DOHH2 (cell line): Measurements from ENCODE around the gene SMYD1.

ENCODE experiments used
- H3F3A ChIP-seq: fragments of 200-600 bp; sonication (generic), shearing (Covaris generic); 2 replicates; pipeline ENCODE4 v1.6.0; 2016; ENCODE audit warnings: antibody characterized with exemption, mild to moderate bottlenecking; ENCODE audit not compliant: control insufficient read depth, insufficient read depth
- H3K27ac ChIP-seq: fragments of 200-600 bp; sonication (generic); 2 replicates; pipeline ENCODE4 v1.5.1; 2014; ENCODE audit warnings: low read depth, mild to moderate bottlenecking, low read length, moderate library complexity
- H3K27me3 ChIP-seq: fragments of 200-600 bp; sonication (generic); 2 replicates; pipeline ENCODE4 v1.6.1; 2014; ENCODE audit warnings: mild to moderate bottlenecking, low read length, mixed read lengths; ENCODE audit not compliant: control insufficient read depth
- H3K36me3 ChIP-seq: fragments of 200-600 bp; sonication (generic); 2 replicates; pipeline ENCODE4 v1.6.1; 2014; ENCODE audit warnings: mild to moderate bottlenecking, low read length, moderate library complexity, mixed read lengths; ENCODE audit not compliant: control insufficient read depth
- H3K4me1 ChIP-seq: fragments of 200-600 bp; sonication (generic); 2 replicates; pipeline ENCODE4 v1.6.1; 2014; ENCODE audit warnings: mild to moderate bottlenecking, low read length, mixed read lengths; ENCODE audit not compliant: control insufficient read depth
- H3K4me2 ChIP-seq: fragments of 200-600 bp; sonication (generic); 2 replicates; pipeline ENCODE4 v1.6.0; 2014; ENCODE audit warnings: mild to moderate bottlenecking, low read length, moderate library complexity
- H3K4me3 ChIP-seq: fragments of 200-600 bp; sonication (generic); 2 replicates; pipeline ENCODE4 v1.5.1; 2014; ENCODE audit warnings: mild to moderate bottlenecking, low read length, mixed read lengths
- H3K79me2 ChIP-seq: fragments of 200-600 bp; sonication (generic); 2 replicates; pipeline ENCODE4 v1.6.1; 2014; ENCODE audit warnings: mild to moderate bottlenecking, low read length, mixed read lengths; ENCODE audit not compliant: control insufficient read depth
- H3K9me2 ChIP-seq: fragments of 200-600 bp; sonication (generic); replicated peaks from 2 replicates; pipeline ENCODE4 v1.6.1; 2014; ENCODE audit warnings: mild to moderate bottlenecking, low read length, mixed read lengths; ENCODE audit not compliant: control insufficient read depth
- H3K9me3 ChIP-seq: fragments of 200-600 bp; sonication (generic); 2 replicates; pipeline ENCODE4 v1.6.1; 2014; ENCODE audit warnings: antibody characterized with exemption, low read length, mixed read lengths; ENCODE audit not compliant: control insufficient read depth, insufficient read depth
- H4K20me1 ChIP-seq: fragments of 200-600 bp; sonication (generic); 2 replicates; pipeline ENCODE4 v1.6.0; 2014; ENCODE audit warnings: low read depth, mild to moderate bottlenecking, antibody characterized with exemption, low read length, moderate library complexity; ENCODE audit not compliant: control insufficient read depth, insufficient read depth
- EZH2phosphoT487 ChIP-seq: fragments of 200-600 bp; sonication (generic); IDR thresholded peaks from 2 replicates; pipeline ENCODE4 v1.6.1; 2017; ENCODE audit warnings: borderline replicate concordance, mild to moderate bottlenecking, antibody characterized with exemption, low read length, moderate library complexity, mixed read lengths
- TF ChIP-seq, protein P1 (sequence below): fragments of 200-600 bp; sonication (generic); IDR thresholded peaks from one replicate; pipeline ENCODE4 v1.5.1; 2014; ENCODE audit warnings: antibody characterized with exemption, mild to moderate bottlenecking, low read depth, low read length; ENCODE audit not compliant: poor library complexity, severe bottlenecking

The SMYD1 gene

DNA sequence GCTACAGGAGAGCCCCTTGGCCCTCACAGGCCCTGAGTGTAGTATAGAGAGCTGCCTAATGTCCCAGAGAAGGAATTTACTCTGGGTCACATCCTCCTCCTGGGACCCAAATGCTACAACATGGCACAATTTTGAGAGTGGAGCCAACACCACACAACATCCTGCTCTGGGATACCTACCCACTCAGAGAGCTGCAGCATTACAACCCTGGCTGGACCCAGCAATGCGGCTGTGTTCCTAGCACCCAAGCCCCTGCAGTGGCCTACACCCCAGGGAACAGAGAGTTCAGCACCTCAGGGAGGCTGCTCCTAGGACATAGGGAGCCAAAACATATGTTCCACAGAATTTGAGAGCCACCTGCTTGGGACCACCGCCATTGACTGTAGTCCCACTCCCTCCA lies 79.5 kb downstream of the SMYD1 start:
- Histone ChIP-seq H3K27ac (no peak overlapping the region), H3K36me3 (no peaks in the 10 kb centered on the region), H3K4me3 (no peak overlapping the region), H3F3A (no peaks in the 10 kb centered on the region), H3K27me3 (no peaks in the 10 kb centered on the region), H3K4me1 (no peaks in the 10 kb centered on the region), H3K79me2 (no peaks in the 10 kb centered on the region), H3K9me2 (no peaks in the 10 kb centered on the region), H3K4me2 (no peak overlapping the region), H4K20me1 (no peaks in the 10 kb centered on the region), H3K9me3 (peaks cover 6% of the 10 kb centered on the region; the same call in 1 of the 2 replicates)
- TF ChIP-seq, protein P1, sequence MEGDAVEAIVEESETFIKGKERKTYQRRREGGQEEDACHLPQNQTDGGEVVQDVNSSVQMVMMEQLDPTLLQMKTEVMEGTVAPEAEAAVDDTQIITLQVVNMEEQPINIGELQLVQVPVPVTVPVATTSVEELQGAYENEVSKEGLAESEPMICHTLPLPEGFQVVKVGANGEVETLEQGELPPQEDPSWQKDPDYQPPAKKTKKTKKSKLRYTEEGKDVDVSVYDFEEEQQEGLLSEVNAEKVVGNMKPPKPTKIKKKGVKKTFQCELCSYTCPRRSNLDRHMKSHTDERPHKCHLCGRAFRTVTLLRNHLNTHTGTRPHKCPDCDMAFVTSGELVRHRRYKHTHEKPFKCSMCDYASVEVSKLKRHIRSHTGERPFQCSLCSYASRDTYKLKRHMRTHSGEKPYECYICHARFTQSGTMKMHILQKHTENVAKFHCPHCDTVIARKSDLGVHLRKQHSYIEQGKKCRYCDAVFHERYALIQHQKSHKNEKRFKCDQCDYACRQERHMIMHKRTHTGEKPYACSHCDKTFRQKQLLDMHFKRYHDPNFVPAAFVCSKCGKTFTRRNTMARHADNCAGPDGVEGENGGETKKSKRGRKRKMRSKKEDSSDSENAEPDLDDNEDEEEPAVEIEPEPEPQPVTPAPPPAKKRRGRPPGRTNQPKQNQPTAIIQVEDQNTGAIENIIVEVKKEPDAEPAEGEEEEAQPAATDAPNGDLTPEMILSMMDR: no peak
- TF ChIP-seq EZH2phosphoT487: no peak

GRCh38 chr2:88148929-88149438 lies 81.4 kb downstream of the SMYD1 start:
- Histone ChIP-seq H3K36me3 (no peaks in the 10 kb centered on the region), H3K4me1 (no peaks in the 10 kb centered on the region), H3K9me2 (no peaks in the 10 kb centered on the region), H3K4me2 (no peak overlapping the region), H3K9me3 (peaks cover 6% of the 10 kb centered on the region; the same call in 1 of the 2 replicates), H3K4me3 (no peak overlapping the region), H3K79me2 (no peaks in the 10 kb centered on the region), H4K20me1 (no peaks in the 10 kb centered on the region), H3K27me3 (no peaks in the 10 kb centered on the region), H3K27ac (no peak overlapping the region), H3F3A (no peaks in the 10 kb centered on the region)
- TF ChIP-seq, protein P1: no peak
- TF ChIP-seq EZH2phosphoT487: no peak

GRCh38 chr2:88159481-88159880 lies 91.9 kb downstream of the SMYD1 start:
- Histone ChIP-seq H3K9me2 (no peaks in the 10 kb centered on the region), H3K9me3 (no peaks in the 10 kb centered on the region), H3K79me2 (no peaks in the 10 kb centered on the region), H4K20me1 (no peaks in the 10 kb centered on the region), H3K27ac (no peak overlapping the region), H3K4me2 (no peak overlapping the region), H3F3A (no peaks in the 10 kb centered on the region), H3K27me3 (no peaks in the 10 kb centered on the region), H3K36me3 (no peaks in the 10 kb centered on the region), H3K4me1 (peaks cover 3% of the 10 kb centered on the region; the same call in 1 of the 2 replicates), H3K4me3 (no peak overlapping the region)
- TF ChIP-seq EZH2phosphoT487: no peak
- TF ChIP-seq, protein P1: no peak
